LNCaP clone FGC (cell line): ENCODE measurements around the gene HSFX4.
"Not testable (repeated sequence)": the region's sequence is repeated elsewhere in the genome, so short reads cannot be mapped to it uniquely, and the experiment has no call there.

Experiments
- DNase-seq: peaks from one replicate; pipeline ENCODE4 v3.0.0-alpha.2; 2011; ENCODE audit warnings: low read depth
- H3K4me3 ChIP-seq: 2 replicates; pipeline ENCODE4 v1.5.1; 2011; ENCODE audit warnings: mild to moderate bottlenecking, low read depth, low read length, control low read depth
- CTCF ChIP-seq: IDR thresholded peaks from 2 replicates; pipeline ENCODE4 v1.5.1; 2012; ENCODE audit warnings: mild to moderate bottlenecking; ENCODE audit not compliant: control insufficient read depth, insufficient read depth; ENCODE audit errors: extremely low read depth

Gene HSFX4

GRCh38 chrX:149909324-149910177 is 19.8 kb upstream of the HSFX4 start:
- no peak for TF ChIP-seq CTCF
- no peak overlapping the region for H3K4me3 ChIP-seq
- no peak for DNase-seq

- no peak for TF ChIP-seq CTCF
Measured at GRCh38 chrX:149910178-149910695, 19.1 kb upstream of the HSFX4 start.

GRCh38 chrX:149916745-149917392 is 12.5 kb upstream of the HSFX4 start:
- DNase-seq, result no peak
- no peak for TF ChIP-seq CTCF
- H3K4me3 ChIP-seq, result no peak overlapping the region

More at GRCh38 chrX:149910178-149910695, 19.1 kb upstream of the HSFX4 start:
- no peak overlapping the region for H3K4me3 ChIP-seq
- no peak for DNase-seq

GRCh38 chrX:149923836-149924235 is 5.5 kb upstream of the HSFX4 start:
- DNase-seq, H3K4me3 ChIP-seq: not testable (repeated sequence)

- DNase-seq, H3K4me3 ChIP-seq: not testable (repeated sequence)
Measured at GRCh38 chrX:149924434-149924833, 4.9 kb upstream of the HSFX4 start.

GRCh38 chrX:149927245-149927963 is 2.0 kb upstream of the HSFX4 start:
- H3K4me3 ChIP-seq, DNase-seq: not testable (repeated sequence)

- not testable (repeated sequence) for DNase-seq, H3K4me3 ChIP-seq
Measured at GRCh38 chrX:149927964-149928258, 1.5 kb upstream of the HSFX4 start.

- H3K4me3 ChIP-seq, DNase-seq: not testable (repeated sequence)
Measured at GRCh38 chrX:149928635-149929034, 738 bp upstream of the HSFX4 start.

GRCh38 chrX:149931355-149931754 is 2.0 kb downstream of the HSFX4 start:
- not testable (repeated sequence) for H3K4me3 ChIP-seq, DNase-seq

- H3K4me3 ChIP-seq, DNase-seq: not testable (repeated sequence)
Measured at GRCh38 chrX:149932150-149932549, 2.8 kb downstream of the HSFX4 start.

- not testable (repeated sequence) for H3K4me3 ChIP-seq, DNase-seq
Measured at GRCh38 chrX:149932970-149933369, 3.6 kb downstream of the HSFX4 start.

- not testable (repeated sequence) for H3K4me3 ChIP-seq, DNase-seq
Measured at GRCh38 chrX:149933547-149933946, 4.2 kb downstream of the HSFX4 start.

GRCh38 chrX:149937328-149937727 is 8.0 kb downstream of the HSFX4 start:
- H3K4me3 ChIP-seq, result peak overlapping the region; percentile 87

More at GRCh38 chrX:149937328-149937727, 8.0 kb downstream of the HSFX4 start:
- DNase-seq, result not testable (repeated sequence)
